Esophagus muscularis mucosa (tissue), 4 donors: ENCODE measurements around the gene MAP4K5. TPM values are rescaled to one million over a fixed set of nuclear protein-coding genes. Genes with fewer than 3 reads are reported as not detected.

ENCODE experiments used
- DNase-seq: peaks from one replicate; pipeline ENCODE4 v3.0.0-alpha.2; 2017; ENCODE audit errors: extremely low spot score
- H3K27ac ChIP-seq, 4 donors: fragments of 200-600 bp; sonication (generic); replicated peaks in 1 of 4; 1 replicate in 3 of 4; 2 replicates in 1 of 4; pipeline ENCODE4 v1.5.1; 2016 to 2019; ENCODE audit warnings: mild to moderate bottlenecking in 1 of 4
- H3K27me3 ChIP-seq, 4 donors: fragments of 200-600 bp; sonication (generic); one replicate each; pipeline versions ENCODE4 v1.5.1 to v1.6.0; 2016 to 2019
- H3K36me3 ChIP-seq, 4 donors: fragments of 200-600 bp; sonication (generic); one replicate each; pipeline ENCODE4 v1.5.1; 2016 to 2019
- H3K4me1 ChIP-seq, 4 donors: fragments of 200-600 bp; sonication (generic); one replicate each; pipeline ENCODE4 v1.5.1; 2016 to 2019
- H3K4me3 ChIP-seq, 4 donors: fragments of 200-600 bp; sonication (generic); 1 replicate in 2 of 4; 2 replicates in 2 of 4; pipeline ENCODE4 v1.5.1; 2016 to 2019; ENCODE audit warnings: mild to moderate bottlenecking in 4 of 4, moderate library complexity in 1 of 4
- H3K9me3 ChIP-seq, 4 donors: fragments of 200-600 bp; sonication (generic); 1 replicate in 3 of 4; 2 replicates in 1 of 4; pipeline ENCODE4 v1.5.1; 2016 to 2019
- CTCF ChIP-seq, 3 experiments: fragments of 200-600 bp in 2 of 3; fragments of 450-650 bp in 1 of 3; sonication (generic) in 2 of 3; IDR thresholded peaks; one replicate each; pipeline ENCODE4 v1.5.1; 2017 to 2019; ENCODE audit warnings: antibody characterized with exemption in 3 of 3, mild to moderate bottlenecking in 2 of 3, moderate library complexity in 1 of 3
- EP300 ChIP-seq: sonication (generic); formaldehyde crosslinking; IDR thresholded peaks from one replicate; pipeline ENCODE4 v1.6.1; 2017; ENCODE audit warnings: antibody characterized with exemption
- POLR2A ChIP-seq: fragments of 450-650 bp; IDR thresholded peaks from one replicate; pipeline ENCODE4 v1.6.1; 2017; ENCODE audit warnings: antibody characterized with exemption, moderate library complexity, mild to moderate bottlenecking, low read depth
- POLR2AphosphoS5 ChIP-seq, 2 donors: sonication (generic); formaldehyde crosslinking; IDR thresholded peaks; one replicate each; pipeline ENCODE4 v1.6.1; 2017; ENCODE audit warnings: antibody characterized with exemption in 2 of 2
- WGBS: methylation state at CpG from one replicate; pipeline ENCODE4 v1.1.5; 2018; 5-methylcytosine and 5-hydroxymethylcytosine counted together
- intact Hi-C: fragments of 100-400 bp; cut with DNase I; formaldehyde crosslinking; loops from one replicate; pipeline ENCODE4 v1.15.1; 2023
- total RNA-seq, 4 donors: library from RNA; depleted of rRNA; stranded (reverse); fragments of >200 nt; gene quantifications; one replicate each; pipeline versions ENCODE4 v1.1.0 to v1.2.1, GENCODE V29; 2016

The MAP4K5 gene
- total RNA-seq, 4 donors from 2014 or later, result 84.4 to 108 (median 91.2) TPM

GRCh38 chr14:50383618-50384225, 148.6 kb downstream of the MAP4K5 start:
- no peak overlapping the region for H3K4me3 ChIP-seq
- 86% methylated on average over 3 of the region's 3 CpGs for WGBS
- intact Hi-C loops, result no loop called here
- H3K27ac ChIP-seq, result no peak overlapping the region
- H3K36me3 ChIP-seq, result peaks cover 0 to 4% (median 2%) of the 10 kb centered on the region in 4 donors
- H3K9me3 ChIP-seq, result no peaks in the 10 kb centered on the region
- H3K4me1 ChIP-seq, result no peaks in the 10 kb centered on the region
- DNase-seq, result no peak
- TF ChIP-seq POLR2A (no peak), EP300 (no peak), POLR2AphosphoS5 (IDR thresholded peaks at IDR 0.05) (no peak), CTCF (IDR thresholded peaks at IDR 0.05) (no peak)
- no peaks in the 10 kb centered on the region for H3K27me3 ChIP-seq

GRCh38 chr14:50381823-50382287, 150.5 kb downstream of the MAP4K5 start:
- H3K4me1 ChIP-seq, result no peaks in the 10 kb centered on the region
- peaks cover 0 to 4% (median 2%) of the 10 kb centered on the region in 4 donors for H3K36me3 ChIP-seq
- intact Hi-C loops, result no loop called here
- no peak overlapping the region for H3K27ac ChIP-seq
- no peaks in the 10 kb centered on the region for H3K27me3 ChIP-seq
- DNase-seq, result no peak
- no peaks in the 10 kb centered on the region for H3K9me3 ChIP-seq
- TF ChIP-seq EP300 (no peak), POLR2A (no peak), CTCF (IDR thresholded peaks at IDR 0.05) (no peak), POLR2AphosphoS5 (IDR thresholded peaks at IDR 0.05) (no peak)
- no peak overlapping the region for H3K4me3 ChIP-seq
- 91% methylated on average over 14 of the region's 14 CpGs for WGBS

GRCh38 chr14:50381008-50381407, 151.4 kb downstream of the MAP4K5 start:
- no peaks in the 10 kb centered on the region for H3K4me1 ChIP-seq
- TF ChIP-seq POLR2AphosphoS5 (IDR thresholded peaks at IDR 0.05), result no peak
- TF ChIP-seq CTCF (IDR thresholded peaks at IDR 0.05), result no peak
- no peak for TF ChIP-seq POLR2A
- TF ChIP-seq EP300, result no peak
- WGBS, result 75% methylated on average over 1 of the region's 1 CpG
- H3K36me3 ChIP-seq, result peaks cover 0 to 4% (median 2%) of the 10 kb centered on the region in 4 donors
- H3K9me3 ChIP-seq, result no peaks in the 10 kb centered on the region
- intact Hi-C loops, result no loop called here
- no peak overlapping the region for H3K4me3 ChIP-seq
- H3K27ac ChIP-seq, result no peak overlapping the region
- H3K27me3 ChIP-seq, result no peaks in the 10 kb centered on the region
- no peak for DNase-seq

- WGBS, result 93% methylated on average over 1 of the region's 1 CpG
- H3K4me3 ChIP-seq, result no peak overlapping the region
- H3K36me3 ChIP-seq, result peaks cover 0 to 4% (median 2%) of the 10 kb centered on the region in 4 donors
- no peak for TF ChIP-seq POLR2AphosphoS5 (IDR thresholded peaks at IDR 0.05)
- no peak for TF ChIP-seq POLR2A
- TF ChIP-seq CTCF (IDR thresholded peaks at IDR 0.05), result no peak
- no peak for TF ChIP-seq EP300
- intact Hi-C loops, result no loop called here
- no peaks in the 10 kb centered on the region for H3K4me1 ChIP-seq
- DNase-seq, result no peak
- no peaks in the 10 kb centered on the region for H3K27me3 ChIP-seq
- no peak overlapping the region for H3K27ac ChIP-seq
- H3K9me3 ChIP-seq, result no peaks in the 10 kb centered on the region
Measured at GRCh38 chr14:50380455-50380854, 151.9 kb downstream of the MAP4K5 start.

- TF ChIP-seq CTCF (IDR thresholded peaks at IDR 0.05) (no peak), EP300 (no peak), POLR2A (no peak), POLR2AphosphoS5 (IDR thresholded peaks at IDR 0.05) (no peak)
- intact Hi-C loops, result no loop called here
Measured at GRCh38 chr14:50379563-50379962, 152.8 kb downstream of the MAP4K5 start.

More at GRCh38 chr14:50379563-50379962, 152.8 kb downstream of the MAP4K5 start:
- DNase-seq, result no peak
- Histone ChIP-seq H3K4me3 (no peak overlapping the region), H3K27ac (no peak overlapping the region), H3K4me1 (no peaks in the 10 kb centered on the region), H3K9me3 (no peaks in the 10 kb centered on the region), H3K27me3 (no peaks in the 10 kb centered on the region), H3K36me3 (peaks cover 0 to 4% (median 2%) of the 10 kb centered on the region in 4 donors)
- 89% methylated on average over 2 of the region's 2 CpGs for WGBS
